AG09309 (cell line): ENCODE results near the gene LURAP1L.

ENCODE experiments used
- DNase-seq: peaks from one replicate; pipeline ENCODE4 v3.0.0-alpha.2; 2010; ENCODE audit warnings: low read depth
- H3K4me3 ChIP-seq: 2 replicates; pipeline ENCODE4 v1.5.1; 2011; ENCODE audit warnings: mild to moderate bottlenecking, low read depth, low read length, moderate library complexity; ENCODE audit not compliant: control insufficient read depth
- CTCF ChIP-seq: IDR thresholded peaks from 2 replicates; pipeline ENCODE4 v1.5.1; 2011; ENCODE audit warnings: mild to moderate bottlenecking, low read depth, low read length, inconsistent platforms; ENCODE audit not compliant: insufficient read depth, control insufficient read depth; ENCODE audit errors: missing control alignments

The LURAP1L gene

GRCh38 chr9:12774861-12775678, at the start of gene LURAP1L:
Gene LURAP1L, plus strand, starts transcription at chr9:12775020. Its CDS starts 696 bp downstream, at chr9:12775716.
- peak within 1 kb of the TSS; percentile 88 for H3K4me3 ChIP-seq
- DNase-seq = no peak
- TF ChIP-seq CTCF = no peak

- no peak for TF ChIP-seq CTCF
- no peak overlapping the region for H3K4me3 ChIP-seq
- no peak for DNase-seq
These were observed 48.0 kb upstream of the LURAP1L start for GRCh38 chr9:12726795-12727194.

- TF ChIP-seq CTCF = no peak
- H3K4me3 ChIP-seq = no peak overlapping the region
- no peak for DNase-seq
These were observed 44.6 kb upstream of the LURAP1L start for GRCh38 chr9:12730198-12730597.

DNA sequence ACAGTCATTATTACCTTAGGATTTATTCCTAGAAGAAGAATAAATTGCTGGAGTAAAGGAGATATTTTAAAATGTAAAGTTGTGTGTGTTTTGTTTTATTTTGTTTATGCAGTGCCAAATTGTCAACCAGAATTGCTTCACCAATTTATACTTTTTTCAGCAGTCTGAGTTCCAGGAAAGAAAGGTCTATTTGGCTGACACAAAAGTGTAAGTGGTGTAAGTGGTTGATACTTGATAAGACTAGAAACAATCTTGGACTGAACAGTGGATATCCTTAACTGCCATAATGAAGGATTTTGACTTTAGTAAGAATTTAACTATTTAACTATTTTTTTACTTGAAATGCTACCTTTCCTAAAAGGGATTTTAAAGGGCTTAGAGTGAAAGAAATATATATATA, 43.9 kb upstream of the LURAP1L start:
- no peak for DNase-seq
- H3K4me3 ChIP-seq = no peak overlapping the region
- no peak for TF ChIP-seq CTCF

DNA sequence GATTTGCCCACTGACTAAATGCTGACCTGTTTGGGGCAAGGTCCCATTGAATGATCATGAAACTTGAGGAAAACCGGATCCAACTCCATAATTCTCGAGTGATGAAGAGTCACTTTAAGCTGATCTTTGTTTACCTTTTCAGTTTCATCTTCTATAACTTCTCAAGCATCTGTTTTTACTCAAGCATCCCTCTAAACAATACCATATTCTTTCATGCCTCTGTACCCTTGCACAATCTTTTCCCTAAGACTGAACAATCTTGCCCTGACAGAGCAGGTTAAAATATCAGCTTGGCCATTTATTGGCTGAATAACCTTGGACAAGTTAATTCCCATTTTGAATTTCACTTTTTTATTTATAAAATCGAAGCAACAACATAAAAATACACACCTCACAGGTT, 41.8 kb upstream of the LURAP1L start:
- no peak for DNase-seq
- no peak overlapping the region for H3K4me3 ChIP-seq
- no peak for TF ChIP-seq CTCF

DNA sequence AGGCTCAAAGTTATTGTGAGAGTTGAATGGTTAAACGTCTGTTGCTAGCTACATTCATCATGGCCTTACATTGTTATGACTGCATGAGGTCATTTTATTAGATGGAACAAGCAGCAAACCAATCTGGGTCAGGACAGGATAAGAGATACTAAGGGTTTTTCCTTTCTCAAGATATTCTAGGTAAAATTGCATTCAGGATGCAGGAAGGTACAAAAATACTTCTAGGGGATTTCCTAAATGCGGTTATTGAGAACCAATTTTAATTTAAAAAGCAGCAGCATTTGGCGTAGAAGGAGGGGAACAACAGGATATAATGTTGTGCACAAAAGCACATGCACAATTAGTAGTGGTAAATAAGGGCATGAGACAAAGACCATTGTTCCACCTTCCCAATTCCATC, 39.2 kb upstream of the LURAP1L start:
- DNase-seq = no peak
- H3K4me3 ChIP-seq = no peak overlapping the region

More for the DNA sequence above, 39.2 kb upstream of the LURAP1L start:
- no peak for TF ChIP-seq CTCF
